Measurements from ENCODE around the gene CUBN. TPM values are rescaled to one million over a fixed set of nuclear protein-coding genes. Genes with fewer than 3 reads are reported as not detected.

The CUBN gene
- total and polyA plus RNA-seq, 8 donors, result under 0.01 to 16.3 (median 1.2) TPM

DNA sequence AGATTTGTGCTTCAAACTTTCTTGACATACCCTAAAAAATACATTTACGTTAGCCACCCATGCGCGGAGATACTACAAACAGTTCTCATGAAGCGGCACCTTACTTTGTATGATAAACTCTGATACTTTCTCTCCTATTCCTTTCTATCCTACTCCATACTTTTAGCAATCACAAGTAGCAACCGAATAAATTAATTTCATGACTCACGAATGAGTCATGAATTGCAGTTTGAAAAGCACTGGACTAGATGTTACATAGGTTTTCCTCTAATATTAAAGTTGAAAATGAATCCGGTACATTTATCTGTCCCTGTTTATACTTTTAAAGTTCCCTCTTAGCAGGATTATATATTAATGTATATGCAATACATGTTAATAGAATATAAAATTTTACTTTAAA is 67.6 kb downstream of the CUBN start:
- peak overlapping the region in 1 of 5 donors; percentile 61 for H3K27ac ChIP-seq
- no peak for DNase-seq
- H3K9me3 ChIP-seq, result no peaks in the 10 kb centered on the region
- H3K36me3 ChIP-seq, result no peaks in the 10 kb centered on the region
- H3K4me3 ChIP-seq, result no peak overlapping the region
- TF ChIP-seq POLR2AphosphoS5 (IDR thresholded peaks at IDR 0.05) (no peak), POLR2A (IDR thresholded peaks at IDR 0.05) (no peak), EP300 (IDR thresholded peaks at IDR 0.05) (no peak), CTCF (IDR thresholded peaks at IDR 0.05) (no peak)
- H3K4me1 ChIP-seq, result peaks cover 0 to 14% (median 5%) of the 10 kb centered on the region in 4 donors
- 78 to 88% (median 83%) methylated on average over 7 of the region's 7 CpGs for WGBS, 5 donors
- intact Hi-C loops (cut with DNase I; ENCODE audit: low total_unique reads), result no loop called here
- no peaks in the 10 kb centered on the region for H3K27me3 ChIP-seq

DNA sequence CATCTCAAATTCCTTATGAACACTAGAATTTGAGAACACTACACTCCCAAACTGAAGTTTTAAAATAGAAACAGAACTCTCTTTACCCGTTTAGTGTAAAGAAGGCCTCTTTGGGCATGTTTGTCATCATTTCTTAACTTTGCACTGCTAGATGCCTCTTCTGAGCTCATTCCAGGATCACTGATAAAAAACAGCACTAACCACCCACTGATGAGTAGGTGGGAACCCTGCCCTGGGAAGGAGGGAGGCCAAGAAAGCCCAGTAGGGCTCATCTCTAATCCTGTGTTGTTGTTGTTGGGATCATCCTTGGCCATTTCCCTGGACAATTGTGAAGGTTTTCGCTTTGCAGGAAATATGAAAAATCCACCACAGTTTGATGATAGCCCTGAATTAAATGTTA is 68.2 kb downstream of the CUBN start:
- Histone ChIP-seq H3K4me3 (no peak overlapping the region), H3K27ac (no peak overlapping the region), H3K36me3 (no peaks in the 10 kb centered on the region), H3K4me1 (peaks cover 0 to 14% (median 5%) of the 10 kb centered on the region in 4 donors), H3K9me3 (no peaks in the 10 kb centered on the region), H3K27me3 (no peaks in the 10 kb centered on the region)
- intact Hi-C loops (cut with DNase I; ENCODE audit: low total_unique reads), result no loop called here
- no peak for DNase-seq
- 76 to 85% (median 83%) methylated on average over 2 of the region's 2 CpGs for WGBS, 5 donors
- TF ChIP-seq EP300 (IDR thresholded peaks at IDR 0.05), result no peak
- TF ChIP-seq POLR2A (IDR thresholded peaks at IDR 0.05), result no peak
- TF ChIP-seq POLR2AphosphoS5 (IDR thresholded peaks at IDR 0.05), result no peak
- TF ChIP-seq CTCF (IDR thresholded peaks at IDR 0.05), result no peak

DNA sequence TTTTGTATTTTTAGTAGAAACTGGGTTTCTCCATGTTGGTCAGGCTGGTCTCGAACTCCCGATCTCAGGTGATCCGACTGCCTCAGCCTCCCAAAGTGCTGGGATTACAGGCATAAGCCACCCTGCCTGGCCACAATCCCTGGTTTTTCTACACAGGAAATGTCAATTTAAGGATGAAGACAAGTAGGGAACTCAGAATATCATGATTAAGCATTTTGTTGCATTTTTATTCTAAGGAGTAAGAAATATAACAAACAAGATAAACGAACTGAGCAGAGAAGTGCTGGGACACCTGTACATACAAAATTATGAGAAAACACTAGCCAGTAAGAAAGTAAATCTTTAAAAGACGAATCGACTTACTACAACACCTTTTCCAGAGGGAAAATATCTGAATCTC is 69.3 kb downstream of the CUBN start:
- H3K4me3 ChIP-seq, result no peak overlapping the region
- no peaks in the 10 kb centered on the region for H3K9me3 ChIP-seq
- H3K4me1 ChIP-seq, result peaks cover 0 to 14% (median 5%) of the 10 kb centered on the region in 4 donors
- intact Hi-C loops (cut with DNase I; ENCODE audit: low total_unique reads), result no loop called here
- TF ChIP-seq POLR2AphosphoS5 (IDR thresholded peaks at IDR 0.05) (no peak), CTCF (IDR thresholded peaks at IDR 0.05) (no peak), POLR2A (IDR thresholded peaks at IDR 0.05) (no peak), EP300 (IDR thresholded peaks at IDR 0.05) (no peak)
- no peaks in the 10 kb centered on the region for H3K36me3 ChIP-seq
- H3K27ac ChIP-seq, result no peak overlapping the region
- DNase-seq, result no peak
- WGBS, 5 donors, result 77 to 90% (median 79%) methylated on average over 6 of the region's 6 CpGs
- H3K27me3 ChIP-seq, result no peaks in the 10 kb centered on the region

- TF ChIP-seq CTCF (IDR thresholded peaks at IDR 0.05) (no peak), POLR2A (IDR thresholded peaks at IDR 0.05) (no peak), POLR2AphosphoS5 (IDR thresholded peaks at IDR 0.05) (no peak)
- Histone ChIP-seq H3K27ac (no peak overlapping the region), H3K9me3 (no peaks in the 10 kb centered on the region), H3K27me3 (no peaks in the 10 kb centered on the region), H3K36me3 (no peaks in the 10 kb centered on the region), H3K4me1 (peaks cover 0 to 14% (median 5%) of the 10 kb centered on the region in 4 donors), H3K4me3 (no peak overlapping the region)
- DNase-seq, result peak in 1 of 2 donors; percentile 42
- intact Hi-C loops (cut with DNase I; ENCODE audit: low total_unique reads), result no loop called here
These were observed 70.4 kb downstream of the CUBN start for GRCh38 chr10:17059197-17059688.
